Measurements from ENCODE around the gene ACMSD.

ACMSD gene

DNA sequence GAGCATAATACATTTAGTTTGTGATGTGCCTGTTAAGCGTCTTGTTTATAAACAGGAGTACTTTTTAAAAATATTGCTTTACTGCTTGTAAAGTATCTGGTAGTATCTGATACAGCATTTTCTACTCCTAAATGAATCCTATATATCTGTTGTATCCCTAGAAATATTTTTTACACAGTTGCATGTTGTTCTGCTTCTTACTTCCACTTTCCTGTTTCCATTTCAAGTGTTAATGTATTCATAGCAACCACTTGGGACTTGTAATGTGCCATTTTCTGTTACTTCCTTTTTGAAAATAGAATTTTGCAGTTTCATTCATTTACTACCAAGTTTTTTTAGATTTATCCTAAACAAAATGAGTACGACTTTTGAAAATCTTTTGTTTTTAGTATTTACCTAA, 105.1 kb downstream of the ACMSD start:
- in situ Hi-C loops (cut with MboI; ENCODE audit: low sequenced_read_pairs) = no loop called here

DNA sequence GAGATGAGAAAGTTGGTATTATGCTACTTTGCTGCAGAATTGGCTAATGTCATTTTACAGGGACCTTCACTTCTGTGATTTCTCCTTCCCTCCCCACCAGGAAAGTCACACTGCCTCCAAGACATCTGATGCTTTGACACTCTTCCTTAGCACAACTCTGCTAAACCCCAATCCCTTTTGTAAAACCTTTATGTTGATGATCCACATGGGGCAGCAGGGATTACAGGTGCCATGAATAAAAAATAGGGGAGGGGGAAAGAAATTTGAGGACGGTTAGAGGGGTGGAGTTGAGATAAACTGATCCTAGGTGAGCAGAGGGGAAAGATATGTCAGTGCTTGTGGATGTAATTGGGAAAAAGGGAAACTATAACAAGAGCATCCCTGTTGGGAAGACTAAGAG, 106.6 kb downstream of the ACMSD start:
- in situ Hi-C loops (cut with MboI; ENCODE audit: low sequenced_read_pairs) = no loop called here

DNA sequence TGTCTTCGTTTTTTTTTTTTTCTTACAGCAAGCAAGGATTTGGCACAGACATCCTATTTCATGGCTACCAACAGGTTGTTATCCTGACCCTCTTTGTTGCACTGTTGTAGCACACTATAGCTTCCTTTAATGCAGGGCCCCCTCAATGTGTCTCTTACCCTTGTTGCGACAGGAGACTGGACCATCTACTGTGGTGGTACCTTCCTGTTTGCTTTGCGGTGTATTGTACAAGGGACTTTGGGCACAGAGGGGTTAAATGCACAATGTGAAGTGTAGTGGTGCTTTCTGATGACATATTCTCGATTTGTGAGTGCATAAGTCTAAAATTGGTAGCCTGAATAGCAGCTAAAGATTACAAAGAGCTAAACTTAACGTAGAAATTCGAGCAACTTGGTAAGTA, 107.7 kb downstream of the ACMSD start:
- in situ Hi-C loops (cut with MboI; ENCODE audit: low sequenced_read_pairs) = no loop called here

DNA sequence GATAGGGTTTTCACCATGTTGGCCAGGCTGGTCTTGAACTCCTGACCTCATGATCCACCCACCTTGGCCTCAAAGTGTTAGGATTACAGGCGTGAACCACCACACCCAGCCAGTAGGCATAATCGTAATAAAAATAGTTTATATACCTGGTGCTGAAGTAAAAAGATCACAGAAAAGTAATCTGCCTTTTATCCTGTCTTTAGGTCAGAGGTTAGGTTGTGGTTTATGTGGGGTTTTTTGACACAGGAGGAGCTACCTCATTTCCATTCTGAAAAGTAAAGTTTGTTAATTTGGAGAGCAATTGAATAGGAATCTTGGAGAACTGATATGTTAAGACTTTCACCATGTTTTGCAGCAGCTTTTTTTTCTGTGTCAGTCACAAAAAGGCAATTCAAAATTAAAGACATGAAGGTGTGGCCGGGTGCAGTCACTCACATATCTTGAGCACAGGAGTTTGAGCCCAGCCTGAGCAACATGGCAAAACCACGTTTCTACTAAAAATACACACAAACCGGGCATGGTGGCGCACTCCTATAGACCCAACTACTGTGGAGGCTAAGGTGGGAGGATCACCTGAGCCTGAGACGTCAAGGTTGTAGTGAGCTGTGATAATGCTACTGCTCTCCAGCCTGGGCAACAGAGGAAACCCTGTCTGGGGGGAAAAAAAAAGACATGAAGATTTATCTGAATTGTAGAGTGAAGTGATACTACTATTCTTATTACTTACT, 111.7 kb downstream of the ACMSD start:
- in situ Hi-C loops (cut with MboI; ENCODE audit: low sequenced_read_pairs) = no loop called here

GRCh38 chr2:134950886-134951285, 112.5 kb downstream of the ACMSD start:
- in situ Hi-C loops (cut with MboI; ENCODE audit: low sequenced_read_pairs) = no loop called here

All from HL-60/S4 treated with phorbol 12-myristate 13-acetate at 8.2 ng/mL for 4 days and 3 days (cell line).